Keratinocyte (primary cell): ENCODE measurements around the gene BAHCC1. TPM values are rescaled to one million over a fixed set of nuclear protein-coding genes. Genes with fewer than 3 reads are reported as not detected.

Experiments used
- DNase-seq: peaks from one replicate; pipeline ENCODE4 v3.0.0-alpha.2; 2011; ENCODE audit warnings: low read depth, missing footprints, low spot score
- FAIRE-seq: peaks from 2 replicates; lab custom pipeline; 2011; peaks lifted over from hg19 to GRCh38; lab: Jason Lieb, UNC
- H2AFZ ChIP-seq: 2 replicates; pipeline ENCODE4 v1.6.0; 2012; ENCODE audit warnings: low read length, control low read depth, inconsistent platforms; ENCODE audit not compliant: control insufficient read depth
- H3K27ac ChIP-seq: 2 replicates; pipeline ENCODE4 v1.5.1; 2011; ENCODE audit warnings: low read length; ENCODE audit not compliant: control insufficient read depth, insufficient read depth
- H3K27me3 ChIP-seq: 3 replicates; pipeline ENCODE4 v1.6.0; 2011; ENCODE audit warnings: low read length; ENCODE audit not compliant: control insufficient read depth, insufficient read depth; ENCODE audit errors: extremely low read depth
- H3K36me3 ChIP-seq, 2 experiments: 2 replicates in 1 of 2; 3 replicates in 1 of 2; pipeline ENCODE4 v1.5.1; 2011; ENCODE audit warnings: low read length in 2 of 2, mild to moderate bottlenecking in 1 of 2; ENCODE audit not compliant: control insufficient read depth in 2 of 2, insufficient read depth in 2 of 2; ENCODE audit errors: extremely low read depth in 1 of 2
- H3K4me1 ChIP-seq: 3 replicates; pipeline ENCODE4 v1.5.1; 2011; ENCODE audit warnings: low read length; ENCODE audit not compliant: control insufficient read depth, insufficient read depth; ENCODE audit errors: extremely low read depth
- H3K4me2 ChIP-seq: 3 replicates; pipeline ENCODE4 v1.6.0; 2011; ENCODE audit warnings: low read depth, low read length; ENCODE audit not compliant: control insufficient read depth, insufficient read depth; ENCODE audit errors: extremely low read depth
- H3K4me3 ChIP-seq, 3 experiments: fragments of 200-600 bp in 1 of 3; sonication (generic) in 1 of 3; 2 replicates in 2 of 3; 3 replicates in 1 of 3; pipeline ENCODE4 v1.5.1; 2011 to 2016; ENCODE audit warnings: low read length in 3 of 3, mild to moderate bottlenecking in 3 of 3, control low read depth in 2 of 3, inconsistent platforms in 1 of 3, low read depth in 1 of 3, mixed read lengths in 1 of 3, mixed run types in 1 of 3, moderate library complexity in 1 of 3; ENCODE audit not compliant: control insufficient read depth in 2 of 3, insufficient read depth in 2 of 3; ENCODE audit errors: extremely low read depth in 1 of 3
- H3K79me2 ChIP-seq: 2 replicates; pipeline ENCODE4 v1.6.0; 2012; ENCODE audit warnings: low read length; ENCODE audit not compliant: control insufficient read depth, insufficient read depth
- H3K9ac ChIP-seq: 3 replicates; pipeline ENCODE4 v1.6.0; 2011; ENCODE audit warnings: low read length; ENCODE audit not compliant: control insufficient read depth, insufficient read depth; ENCODE audit errors: extremely low read depth
- H3K9me1 ChIP-seq: 3 replicates; pipeline ENCODE4 v1.6.0; 2011; ENCODE audit warnings: low read length; ENCODE audit not compliant: control insufficient read depth, insufficient read depth; ENCODE audit errors: extremely low read depth
- H3K9me3 ChIP-seq: 2 replicates; pipeline ENCODE4 v1.5.1; 2012; ENCODE audit warnings: low read depth, low read length; ENCODE audit not compliant: control insufficient read depth
- H4K20me1 ChIP-seq: 3 replicates; pipeline ENCODE4 v1.6.0; 2011; ENCODE audit warnings: low read length; ENCODE audit not compliant: control insufficient read depth, insufficient read depth; ENCODE audit errors: extremely low read depth
- CTCF ChIP-seq, 3 experiments: IDR thresholded peaks in 1 of 3; conservative IDR thresholded peaks in 1 of 3; optimal IDR thresholded peaks in 1 of 3; 2 replicates in 2 of 3; 3 replicates in 1 of 3; pipeline versions ENCODE3 to v1.5.1; 2011; ENCODE audit warnings: low read length in 3 of 3, mild to moderate bottlenecking in 3 of 3, moderate library complexity in 2 of 3, control low read depth in 1 of 3, inconsistent platforms in 1 of 3; ENCODE audit not compliant: insufficient read depth in 2 of 3; ENCODE audit errors: extremely low read depth in 1 of 3
- EZH2 ChIP-seq: IDR thresholded peaks from one replicate; pipeline ENCODE4 v1.6.1; 2012; ENCODE audit warnings: inconsistent platforms, mild to moderate bottlenecking, low read length, moderate library complexity
- dilution Hi-C: fragments of 300-500 bp; cut with MboI; formaldehyde crosslinking; loops from one replicate; pipeline ENCODE4 v1.7.0; 2020; ENCODE audit warnings: low sequenced_read_pairs; ENCODE audit not compliant: extremely low pct_ligation_motif_present
- polyA plus RNA-seq, 5 experiments: library from polyadenylated mRNA; depleted of rRNA in 3 of 5; stranded (reverse) in 3 of 5; stranded (forward) in 1 of 5; unstranded in 1 of 5; fragments of >200 nt; gene quantifications; 1 replicate in 1 of 5; 2 replicates in 3 of 5; 3 replicates in 1 of 5; pipeline versions ENCODE4 v1.2.1 to v1.2.3, GENCODE V29; 2011 to 2012; ENCODE audit warnings: missing spikeins in 2 of 5, low read depth in 1 of 5, low replicate concordance in 1 of 5

BAHCC1 gene
- polyA plus RNA-seq, 1 donor (not counting 4 experiments of a cell fraction or from before 2014, with no cell fraction given), result 0.52 TPM

- Histone ChIP-seq H2AFZ (no peak overlapping the region), H4K20me1 (no peaks in the 10 kb centered on the region), H3K79me2 (no peaks in the 10 kb centered on the region), H3K9me1 (no peaks in the 10 kb centered on the region), H3K36me3 (no peaks in the 10 kb centered on the region), H3K27me3 (no peaks in the 10 kb centered on the region), H3K9ac (no peak overlapping the region), H3K4me2 (no peak overlapping the region), H3K4me3 (no peak overlapping the region), H3K4me1 (no peaks in the 10 kb centered on the region), H3K27ac (no peak overlapping the region), H3K9me3 (no peaks in the 10 kb centered on the region)
- dilution Hi-C loops, result no loop called here
- DNase-seq (no peak), FAIRE-seq (no peak)
- TF ChIP-seq CTCF (optimal IDR thresholded peaks at IDR 0.05 in 1 of 3, IDR thresholded peaks at IDR 0.05 in 1 of 3, conservative IDR thresholded peaks at IDR 0.05 in 1 of 3; ENCODE audit: extremely low read depth in 1 of 3, insufficient read depth in 2 of 3, low read length in 3 of 3), result no peak
- TF ChIP-seq EZH2, result no peak
Measured at GRCh38 chr17:81457401-81457800, 62.1 kb downstream of the BAHCC1 start.

GRCh38 chr17:81457917-81458555 is 62.8 kb downstream of the BAHCC1 start:
- DNase-seq (no peak), FAIRE-seq (no peak)
- Histone ChIP-seq H2AFZ (no peak overlapping the region), H3K27ac (no peak overlapping the region), H3K9me1 (no peaks in the 10 kb centered on the region), H3K9ac (no peak overlapping the region), H3K4me3 (no peak overlapping the region), H3K79me2 (no peaks in the 10 kb centered on the region), H3K9me3 (no peaks in the 10 kb centered on the region), H3K4me1 (no peaks in the 10 kb centered on the region), H3K36me3 (no peaks in the 10 kb centered on the region), H4K20me1 (no peaks in the 10 kb centered on the region), H3K27me3 (no peaks in the 10 kb centered on the region), H3K4me2 (no peak overlapping the region)
- no peak for TF ChIP-seq EZH2
- TF ChIP-seq CTCF (optimal IDR thresholded peaks at IDR 0.05 in 1 of 3, IDR thresholded peaks at IDR 0.05 in 1 of 3, conservative IDR thresholded peaks at IDR 0.05 in 1 of 3; ENCODE audit: extremely low read depth in 1 of 3, insufficient read depth in 2 of 3, low read length in 3 of 3), result no peak
- dilution Hi-C loops, result no loop called here
